AG09319 (cell line): ENCODE results near the gene TOP2A.

Experiments
- DNase-seq: peaks from one replicate; pipeline ENCODE4 v3.0.0-alpha.2; 2010; ENCODE audit warnings: low read depth; ENCODE audit errors: extremely low read depth
- TF ChIP-seq, protein P1 (sequence below): IDR thresholded peaks from 2 replicates; pipeline ENCODE4 v1.5.1; 2011; ENCODE audit warnings: low read depth, mild to moderate bottlenecking, inconsistent platforms, low read length, moderate library complexity

Gene TOP2A

DNA sequence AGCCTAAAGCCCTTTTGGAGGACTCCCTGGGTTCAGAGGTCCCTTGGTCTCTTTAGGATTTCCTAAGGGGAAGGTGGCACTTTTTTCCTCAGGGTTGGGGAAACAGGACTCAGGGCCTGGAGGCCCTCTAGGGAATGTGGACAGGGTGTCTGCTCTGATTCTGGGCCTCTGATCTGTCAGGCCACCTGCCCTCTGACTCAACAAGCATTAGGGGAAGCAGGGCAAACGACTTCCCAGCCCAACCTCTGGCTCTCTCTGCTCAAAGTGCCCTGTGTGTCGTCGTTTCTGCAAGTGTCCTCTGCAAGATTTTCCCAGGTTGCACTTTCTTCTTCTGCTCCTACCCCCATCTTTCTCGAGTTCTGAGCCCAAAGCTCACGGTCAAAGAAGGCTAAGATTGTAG lies 18.9 kb upstream of the TOP2A start:
- DNase-seq = no peak
- TF ChIP-seq, protein P1, sequence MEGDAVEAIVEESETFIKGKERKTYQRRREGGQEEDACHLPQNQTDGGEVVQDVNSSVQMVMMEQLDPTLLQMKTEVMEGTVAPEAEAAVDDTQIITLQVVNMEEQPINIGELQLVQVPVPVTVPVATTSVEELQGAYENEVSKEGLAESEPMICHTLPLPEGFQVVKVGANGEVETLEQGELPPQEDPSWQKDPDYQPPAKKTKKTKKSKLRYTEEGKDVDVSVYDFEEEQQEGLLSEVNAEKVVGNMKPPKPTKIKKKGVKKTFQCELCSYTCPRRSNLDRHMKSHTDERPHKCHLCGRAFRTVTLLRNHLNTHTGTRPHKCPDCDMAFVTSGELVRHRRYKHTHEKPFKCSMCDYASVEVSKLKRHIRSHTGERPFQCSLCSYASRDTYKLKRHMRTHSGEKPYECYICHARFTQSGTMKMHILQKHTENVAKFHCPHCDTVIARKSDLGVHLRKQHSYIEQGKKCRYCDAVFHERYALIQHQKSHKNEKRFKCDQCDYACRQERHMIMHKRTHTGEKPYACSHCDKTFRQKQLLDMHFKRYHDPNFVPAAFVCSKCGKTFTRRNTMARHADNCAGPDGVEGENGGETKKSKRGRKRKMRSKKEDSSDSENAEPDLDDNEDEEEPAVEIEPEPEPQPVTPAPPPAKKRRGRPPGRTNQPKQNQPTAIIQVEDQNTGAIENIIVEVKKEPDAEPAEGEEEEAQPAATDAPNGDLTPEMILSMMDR = no peak

DNA sequence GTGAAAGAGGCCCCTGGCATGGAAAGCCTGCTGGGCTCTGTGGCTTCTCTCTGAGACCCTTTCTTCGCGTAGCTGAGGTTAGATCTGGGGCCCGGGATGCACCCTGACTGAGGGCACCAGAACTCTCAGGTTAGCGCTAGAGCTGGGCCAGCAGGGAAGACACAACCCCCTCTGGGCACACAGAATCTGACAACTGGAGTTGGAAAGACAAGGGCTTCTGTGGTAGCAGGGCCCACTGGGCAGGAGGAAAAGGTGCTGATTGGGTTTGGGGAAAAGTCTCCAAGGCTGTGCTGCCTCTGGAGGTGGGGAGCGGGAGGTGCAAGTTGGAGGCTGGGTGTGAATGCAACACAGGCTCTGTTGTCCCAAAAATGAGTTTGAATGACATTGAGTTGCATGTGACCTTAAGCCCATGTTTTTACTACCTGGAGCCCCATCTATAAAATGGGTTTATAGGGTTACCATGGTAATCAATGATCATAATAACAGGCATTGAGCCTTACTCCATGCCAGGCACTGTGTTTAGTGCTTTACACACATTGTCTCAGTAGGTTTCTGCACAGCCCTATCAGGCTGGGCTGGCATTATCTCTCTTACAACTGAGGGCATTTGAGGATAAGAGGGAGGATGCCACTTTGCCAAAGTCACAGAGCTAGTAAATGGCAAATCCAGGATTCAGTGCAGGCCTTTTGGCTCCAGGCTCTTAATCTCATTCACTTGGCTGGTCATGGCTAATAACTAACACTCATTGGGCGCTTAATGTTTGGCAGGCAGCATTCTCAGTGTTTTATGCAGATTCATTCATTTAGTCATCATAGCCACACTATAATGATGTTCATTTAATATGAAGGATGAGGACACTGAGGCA lies 16.1 kb upstream of the TOP2A start:
- DNase-seq = no peak
- TF ChIP-seq, protein P1 = peak; percentile 38

DNA sequence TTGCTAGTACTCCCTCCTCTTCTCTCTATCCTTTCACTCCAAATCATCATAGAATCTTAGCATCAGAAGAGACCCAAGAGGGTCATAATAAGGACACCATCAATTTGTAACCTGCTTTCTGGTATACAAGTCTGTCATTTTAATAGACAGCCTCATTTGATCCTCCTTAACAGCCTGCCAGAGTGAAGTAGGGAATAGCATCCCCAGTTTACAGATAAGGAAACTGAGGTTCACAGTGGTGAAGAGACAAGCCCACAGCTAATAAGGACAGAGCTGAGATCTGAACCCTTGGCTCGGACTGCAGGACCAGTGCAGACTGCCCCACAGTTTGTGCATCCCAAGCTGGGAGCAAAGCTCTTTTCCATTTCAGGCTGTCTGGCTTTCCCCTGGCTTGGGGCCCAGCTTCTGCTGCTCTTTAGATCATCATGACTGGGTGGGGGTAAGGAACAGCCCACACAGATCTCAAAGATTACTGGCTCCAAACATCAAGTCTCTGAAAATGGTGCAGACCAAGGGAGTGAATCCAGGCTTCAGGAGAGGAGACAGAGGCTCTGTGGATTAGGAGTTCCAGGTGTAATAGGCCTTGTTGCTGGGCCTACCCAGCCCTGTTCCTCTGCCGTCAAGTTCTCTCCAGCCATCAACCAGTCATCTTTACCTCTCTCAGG lies 15.3 kb upstream of the TOP2A start:
- TF ChIP-seq, protein P1 = no peak
- no peak for DNase-seq

DNA sequence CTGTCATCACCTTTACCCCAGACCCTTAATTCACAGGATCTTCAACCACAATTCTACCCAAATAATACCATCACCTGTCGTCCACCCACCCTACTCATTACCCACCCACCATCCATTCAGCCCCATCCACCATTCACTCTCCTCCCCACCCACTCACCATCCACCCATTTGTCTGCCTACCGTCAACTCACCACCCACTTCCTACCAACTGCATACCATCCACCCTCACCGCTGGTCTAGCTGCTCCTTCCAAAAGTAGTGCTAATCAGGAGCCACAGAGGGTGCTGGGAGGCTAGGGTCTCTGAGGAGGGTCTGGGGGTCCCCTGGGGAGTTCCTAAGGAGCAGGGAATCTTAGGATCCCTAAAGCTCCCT lies 13.5 kb upstream of the TOP2A start:
- TF ChIP-seq, protein P1 = no peak

DNA sequence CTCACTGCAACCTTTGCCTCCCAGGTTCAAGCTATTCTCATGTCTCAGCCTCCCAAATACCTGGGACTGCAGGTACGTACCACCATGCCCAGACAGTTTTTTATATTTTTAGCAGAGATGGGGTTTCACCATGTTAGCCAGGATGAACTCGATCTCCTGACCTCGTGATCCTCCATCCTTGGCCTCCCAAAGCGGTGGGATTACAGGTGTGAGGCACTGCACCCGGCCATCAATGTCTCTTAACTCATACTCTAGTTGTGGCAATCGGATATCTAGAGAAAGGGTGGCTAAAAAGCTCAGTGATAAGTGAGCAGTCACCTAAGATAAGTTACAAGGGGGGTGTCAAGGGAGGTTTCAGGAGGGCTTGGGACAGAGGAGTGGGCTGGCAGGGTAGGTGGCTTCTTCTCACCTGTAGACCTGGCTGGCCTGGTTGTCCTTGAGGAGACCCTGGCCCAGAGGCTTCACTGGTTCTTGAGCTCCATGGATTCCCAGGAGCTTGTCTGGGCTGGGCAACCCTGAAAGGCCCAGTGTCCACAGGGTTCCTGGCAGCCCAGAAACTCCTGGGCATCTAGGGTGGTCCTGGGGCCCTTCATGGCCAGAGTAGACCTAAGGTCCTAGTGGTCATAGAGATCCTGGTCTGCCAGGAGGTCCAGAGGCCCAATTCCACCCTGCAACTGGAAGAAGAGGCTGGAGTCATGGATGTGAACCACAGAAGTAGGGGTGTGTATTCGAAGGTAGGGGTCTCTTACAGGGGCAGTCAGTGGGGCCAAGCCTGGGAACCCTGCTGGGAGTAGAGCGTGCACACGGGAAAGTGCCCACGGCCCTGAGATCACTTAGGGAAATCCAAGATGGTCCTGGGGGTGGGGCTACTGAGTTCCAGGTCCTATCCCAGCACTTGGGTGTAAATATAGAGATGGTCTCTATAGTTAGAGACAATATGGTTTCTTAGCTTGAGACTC lies 12.9 kb upstream of the TOP2A start:
- TF ChIP-seq, protein P1 = no peak
- no peak for DNase-seq

More for the DNA sequence above, 13.5 kb upstream of the TOP2A start:
- no peak for DNase-seq

DNA sequence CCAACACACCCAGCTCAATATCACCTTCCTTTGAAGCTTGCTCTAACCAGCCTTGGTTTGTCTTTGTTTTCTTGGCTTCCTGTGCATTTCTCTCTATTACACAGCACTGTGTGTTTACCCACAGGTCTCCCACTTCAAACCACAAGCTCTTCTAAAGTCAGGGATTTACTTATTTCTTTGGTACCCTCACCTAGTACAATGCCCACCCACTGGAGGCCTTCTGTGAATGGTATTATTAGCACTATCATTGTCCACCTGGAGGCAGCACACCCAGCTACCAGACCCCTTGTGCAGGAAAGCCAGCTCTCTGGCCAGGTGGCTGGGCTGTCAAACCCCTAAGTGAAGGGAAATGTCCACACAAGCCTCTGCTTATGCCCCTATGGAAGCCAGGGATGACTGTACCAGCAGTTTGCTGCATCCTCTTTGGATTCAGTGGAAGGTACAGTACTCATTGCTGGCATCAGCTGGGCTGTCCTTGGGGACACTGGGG lies 9.4 kb upstream of the TOP2A start:
- TF ChIP-seq, protein P1 = no peak
- DNase-seq = no peak
